Spinal cord (tissue), 10 donors: ENCODE measurements around the gene SMCO4. TPM values are rescaled to one million over a fixed set of nuclear protein-coding genes. Genes with fewer than 3 reads are reported as not detected.
"Not testable (repeated sequence)": the region's sequence is repeated elsewhere in the genome, so short reads cannot be mapped to it uniquely, and the experiment has no call there.

Experiments used
- DNase-seq, 6 donors: peaks; one replicate each; pipeline versions ENCODE4 v3.0.0 to v3.0.0-alpha.2; 2013 to 2015; ENCODE audit warnings: low spot score in 6 of 6, low read depth in 4 of 6
- H3K27ac ChIP-seq: one replicate; pipeline ENCODE4 v1.5.1; 2013; ENCODE audit warnings: low read depth, low read length, control low read depth
- H3K27me3 ChIP-seq: one replicate; pipeline ENCODE4 v1.6.1; 2013; ENCODE audit warnings: low read length; ENCODE audit not compliant: control insufficient read depth, insufficient read depth
- H3K36me3 ChIP-seq: one replicate; pipeline ENCODE4 v1.6.1; 2013; ENCODE audit warnings: low read length; ENCODE audit not compliant: control insufficient read depth, insufficient read depth
- H3K4me1 ChIP-seq: one replicate; pipeline ENCODE4 v1.6.1; 2013; ENCODE audit warnings: low read length; ENCODE audit not compliant: control insufficient read depth, insufficient read depth
- H3K4me3 ChIP-seq: one replicate; pipeline ENCODE4 v1.5.1; 2013; ENCODE audit warnings: low read depth, low read length, control low read depth
- H3K9me3 ChIP-seq: one replicate; pipeline ENCODE4 v1.6.1; 2013; ENCODE audit warnings: low read length; ENCODE audit not compliant: control insufficient read depth, insufficient read depth
- WGBS: methylation state at CpG from one replicate; pipeline ENCODE4 v1.1.5; 2013; ENCODE audit warnings: missing lambda C conversion rate; ENCODE audit not compliant: insufficient coverage; 5-methylcytosine and 5-hydroxymethylcytosine counted together
- polyA plus RNA-seq, 2 donors: library from polyadenylated mRNA; unstranded; fragments of 120-200 nt; gene quantifications; one replicate each; pipeline ENCODE4 v1.2.1, GENCODE V29; 2013; ENCODE audit not compliant: insufficient read length in 2 of 2
- total RNA-seq, 2 donors: library from RNA; depleted of rRNA in 1 of 2; stranded (reverse); fragments of 120-200 nt in 1 of 2; fragments of >200 nt in 1 of 2; gene quantifications; one replicate each; pipeline versions ENCODE4 v1.2.3 to v1.2.4, GENCODE V29; 2013 to 2014
- donor health status: healthy.

The SMCO4 gene
- total and polyA plus RNA-seq, 4 donors, result 9.5 to 19.3 (median 15.7) TPM

DNA sequence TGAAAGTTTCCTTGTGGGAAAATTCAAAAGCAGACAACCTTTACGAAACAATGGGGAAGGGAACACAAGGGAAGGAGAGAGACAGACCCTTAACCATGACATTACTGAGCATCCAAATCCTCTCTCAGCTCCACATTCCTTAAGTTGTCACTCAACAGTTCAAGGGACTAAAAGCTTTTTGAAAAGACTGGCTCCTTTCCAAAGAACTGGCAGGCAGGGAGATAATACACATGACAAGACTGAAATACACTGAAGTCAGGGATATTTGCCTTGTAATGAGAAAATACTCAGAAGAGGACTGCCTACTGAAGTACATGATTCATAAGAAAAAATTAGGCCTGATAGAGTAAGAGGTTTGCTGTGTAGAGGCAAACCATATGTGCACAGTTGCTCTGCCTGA is 69.1 kb downstream of the SMCO4 start:
- Histone ChIP-seq H3K4me1 (peaks cover 10% of the 10 kb centered on the region), H3K36me3 (peaks cover 3% of the 10 kb centered on the region), H3K27me3 (no peaks in the 10 kb centered on the region), H3K4me3 (no peak overlapping the region), H3K27ac (no peak overlapping the region), H3K9me3 (no peaks in the 10 kb centered on the region)
- DNase-seq, result no peak
- no CpG with 5 or more reads among the region's 1 CpG for WGBS

DNA sequence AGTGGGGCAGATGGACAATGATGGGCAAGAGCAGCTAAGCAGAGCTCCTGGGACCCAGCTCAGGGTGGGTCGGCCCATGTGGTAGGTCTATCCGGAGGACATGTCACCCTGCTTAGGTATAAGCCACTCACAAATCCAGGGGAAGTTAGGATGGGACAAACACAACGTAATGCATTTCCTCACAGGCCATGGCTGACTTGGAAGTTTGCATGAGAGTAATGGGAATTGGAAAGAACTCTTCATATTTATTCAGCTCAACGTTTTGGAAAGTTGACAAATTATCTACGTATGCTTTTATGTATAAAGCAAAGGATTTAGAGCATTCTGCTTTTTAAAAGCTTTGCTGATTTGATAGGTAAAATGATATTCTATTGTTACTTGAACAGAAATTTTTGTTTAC is 74.9 kb downstream of the SMCO4 start:
- Histone ChIP-seq H3K36me3 (no peaks in the 10 kb centered on the region), H3K9me3 (no peaks in the 10 kb centered on the region), H3K27me3 (no peaks in the 10 kb centered on the region), H3K27ac (no peak overlapping the region), H3K4me3 (no peak overlapping the region), H3K4me1 (no peaks in the 10 kb centered on the region)
- WGBS, result 100% methylated on average over 1 of the region's 5 CpGs
- DNase-seq, result no peak

GRCh38 chr11:93467054-93467453 is 76.1 kb downstream of the SMCO4 start:
- DNase-seq, result no peak
- no peaks in the 10 kb centered on the region for H3K27me3 ChIP-seq
- no peak overlapping the region for H3K4me3 ChIP-seq
- 100% methylated on average over 2 of the region's 4 CpGs for WGBS
- no peaks in the 10 kb centered on the region for H3K36me3 ChIP-seq
- H3K4me1 ChIP-seq, result no peaks in the 10 kb centered on the region
- H3K27ac ChIP-seq, result no peak overlapping the region
- H3K9me3 ChIP-seq, result no peaks in the 10 kb centered on the region

- Histone ChIP-seq H3K27ac (no peak overlapping the region), H3K36me3 (no peaks in the 10 kb centered on the region), H3K4me1 (no peaks in the 10 kb centered on the region), H3K4me3 (no peak overlapping the region), H3K9me3 (no peaks in the 10 kb centered on the region), H3K27me3 (no peaks in the 10 kb centered on the region)
- WGBS, result 83% methylated on average over 2 of the region's 3 CpGs
- DNase-seq, result peak in 1 of 6 donors; percentile 68
Measured at GRCh38 chr11:93464927-93465540, 78.2 kb downstream of the SMCO4 start.

DNA sequence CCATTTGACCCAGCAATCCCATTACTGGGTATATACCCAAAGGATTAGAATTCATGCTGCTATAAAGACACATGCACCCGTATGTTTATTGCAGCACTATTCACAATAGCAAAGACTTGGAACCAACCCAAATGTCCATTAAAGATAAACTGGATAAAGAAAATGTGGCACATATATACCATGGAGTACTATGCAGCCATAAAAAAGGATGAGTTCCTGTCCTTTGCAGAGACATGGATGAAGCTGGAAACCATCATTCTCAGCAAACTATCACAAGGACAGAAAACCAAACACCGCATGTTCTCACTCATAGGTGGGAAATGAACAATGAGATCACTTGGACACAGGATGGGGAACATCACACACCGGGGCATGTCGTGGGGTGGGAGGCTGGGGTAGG is 79.5 kb downstream of the SMCO4 start:
- H3K9me3 ChIP-seq, H3K4me1 ChIP-seq, H3K27ac ChIP-seq, H3K4me3 ChIP-seq, H3K27me3 ChIP-seq, DNase-seq, H3K36me3 ChIP-seq: not testable (repeated sequence)
- WGBS, result no CpG with 5 or more reads among the region's 4 CpGs

DNA sequence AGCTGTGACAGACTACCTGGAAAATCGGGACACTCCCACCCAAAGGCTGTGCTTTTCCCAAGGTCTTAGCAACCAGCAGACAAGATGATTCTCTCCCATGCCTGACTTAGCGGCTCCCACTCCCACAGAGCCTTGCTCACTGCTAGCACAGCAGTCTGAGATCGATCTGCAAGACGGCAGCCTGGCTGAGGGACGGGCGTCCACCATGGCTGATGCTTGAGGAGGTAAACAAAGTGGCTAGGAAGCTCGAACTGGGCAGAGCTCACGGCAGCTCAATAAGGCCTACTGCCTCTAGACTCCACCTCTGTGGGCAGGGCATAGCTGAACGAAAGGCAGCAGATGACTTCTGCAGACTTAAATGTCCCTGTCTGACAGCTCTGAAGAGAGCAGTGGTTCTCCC is 84.9 kb downstream of the SMCO4 start:
- no peak overlapping the region for H3K27ac ChIP-seq
- WGBS, result 86% methylated on average over 6 of the region's 9 CpGs

GRCh38 chr11:93444617-93445073 is 98.5 kb downstream of the SMCO4 start:
- H3K27me3 ChIP-seq, result no peaks in the 10 kb centered on the region
- H3K27ac ChIP-seq, result no peak overlapping the region
- H3K4me3 ChIP-seq, result no peak overlapping the region
- H3K9me3 ChIP-seq, result no peaks in the 10 kb centered on the region
- 75% methylated on average over 4 of the region's 8 CpGs for WGBS
- no peaks in the 10 kb centered on the region for H3K36me3 ChIP-seq
- no peaks in the 10 kb centered on the region for H3K4me1 ChIP-seq
- DNase-seq, result no peak

More for the DNA sequence above, 84.9 kb downstream of the SMCO4 start:
- no peaks in the 10 kb centered on the region for H3K4me1 ChIP-seq
- no peaks in the 10 kb centered on the region for H3K36me3 ChIP-seq
- DNase-seq, result no peak
- H3K4me3 ChIP-seq, result no peak overlapping the region
- no peaks in the 10 kb centered on the region for H3K27me3 ChIP-seq
- no peaks in the 10 kb centered on the region for H3K9me3 ChIP-seq

GRCh38 chr11:93443232-93443631 is 100.0 kb downstream of the SMCO4 start:
- H3K4me1 ChIP-seq, H3K4me3 ChIP-seq, H3K27me3 ChIP-seq, H3K27ac ChIP-seq, H3K36me3 ChIP-seq, H3K9me3 ChIP-seq, DNase-seq: not testable (repeated sequence)
- no CpG with 5 or more reads among the region's 2 CpGs for WGBS

DNA sequence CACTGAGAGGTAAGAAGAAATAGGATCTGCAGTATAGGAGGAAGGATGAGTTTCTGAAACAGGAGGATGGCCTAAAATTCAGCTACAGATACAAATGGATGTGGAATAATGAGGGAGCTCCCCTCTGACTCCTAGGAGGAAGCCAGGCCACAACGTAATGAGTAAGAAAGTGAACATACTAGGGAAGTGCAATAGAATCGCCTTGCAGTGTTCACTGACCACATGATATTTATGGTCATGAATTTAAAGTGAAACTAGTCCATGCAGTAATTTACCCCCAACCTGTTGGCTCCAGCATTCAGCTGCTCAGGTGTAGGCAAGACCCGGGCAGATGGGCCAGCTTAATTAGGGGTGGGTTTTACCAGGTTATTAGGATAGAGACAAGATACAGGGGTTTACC is 110.9 kb downstream of the SMCO4 start:
- no peak for DNase-seq
- no peak overlapping the region for H3K4me3 ChIP-seq
- no peak overlapping the region for H3K27ac ChIP-seq
- no peaks in the 10 kb centered on the region for H3K4me1 ChIP-seq
- no peaks in the 10 kb centered on the region for H3K36me3 ChIP-seq
- H3K27me3 ChIP-seq, result no peaks in the 10 kb centered on the region
- WGBS, result 100% methylated on average over 1 of the region's 3 CpGs
- H3K9me3 ChIP-seq, result no peaks in the 10 kb centered on the region
